ENCODE measurements around the gene CHRM2.

The CHRM2 gene

DNA sequence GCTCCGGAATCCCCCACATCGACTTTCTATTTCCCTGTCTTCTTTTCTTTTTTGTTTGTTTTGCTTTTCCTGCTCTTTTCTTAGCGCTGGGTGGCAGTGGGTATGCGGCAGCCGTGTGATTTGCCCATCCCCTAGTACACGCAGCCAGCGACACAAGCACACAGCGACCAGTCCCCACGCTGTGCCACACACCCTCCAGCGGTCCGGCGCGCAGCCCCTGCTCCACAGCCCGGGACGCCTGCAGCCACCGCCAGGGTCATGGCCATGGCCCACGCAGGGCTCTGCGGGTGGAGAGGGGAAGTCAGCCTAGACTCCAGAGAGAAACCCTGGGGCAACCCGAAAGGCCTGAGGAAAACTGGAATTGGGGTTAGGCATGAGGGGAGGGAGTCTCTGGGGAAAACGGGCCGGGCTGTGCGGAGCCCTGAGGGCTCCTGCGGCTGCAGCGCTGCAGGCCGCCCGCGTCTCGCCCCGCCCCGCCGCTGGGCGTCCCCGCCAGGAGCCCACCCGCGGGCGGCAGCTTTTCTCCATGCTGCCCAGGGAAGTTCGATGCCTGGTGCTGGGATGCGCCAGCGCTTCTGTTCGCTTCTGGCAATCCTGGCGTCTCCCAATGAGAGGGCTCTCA lies 2.5 kb downstream of the CHRM2 start:
- Histone ChIP-seq H3K27me3 (replicated peaks; ENCODE audit: control insufficient read depth, insufficient read depth, low read length) (no peaks in the 10 kb centered on the region), H3K4me3 (replicated peaks; ENCODE audit: low read depth, low read length) (no peak overlapping the region), H3K36me3 (ENCODE audit: control insufficient read depth, insufficient read depth, low read length) (no peaks in the 10 kb centered on the region)
- TF ChIP-seq, protein P1, sequence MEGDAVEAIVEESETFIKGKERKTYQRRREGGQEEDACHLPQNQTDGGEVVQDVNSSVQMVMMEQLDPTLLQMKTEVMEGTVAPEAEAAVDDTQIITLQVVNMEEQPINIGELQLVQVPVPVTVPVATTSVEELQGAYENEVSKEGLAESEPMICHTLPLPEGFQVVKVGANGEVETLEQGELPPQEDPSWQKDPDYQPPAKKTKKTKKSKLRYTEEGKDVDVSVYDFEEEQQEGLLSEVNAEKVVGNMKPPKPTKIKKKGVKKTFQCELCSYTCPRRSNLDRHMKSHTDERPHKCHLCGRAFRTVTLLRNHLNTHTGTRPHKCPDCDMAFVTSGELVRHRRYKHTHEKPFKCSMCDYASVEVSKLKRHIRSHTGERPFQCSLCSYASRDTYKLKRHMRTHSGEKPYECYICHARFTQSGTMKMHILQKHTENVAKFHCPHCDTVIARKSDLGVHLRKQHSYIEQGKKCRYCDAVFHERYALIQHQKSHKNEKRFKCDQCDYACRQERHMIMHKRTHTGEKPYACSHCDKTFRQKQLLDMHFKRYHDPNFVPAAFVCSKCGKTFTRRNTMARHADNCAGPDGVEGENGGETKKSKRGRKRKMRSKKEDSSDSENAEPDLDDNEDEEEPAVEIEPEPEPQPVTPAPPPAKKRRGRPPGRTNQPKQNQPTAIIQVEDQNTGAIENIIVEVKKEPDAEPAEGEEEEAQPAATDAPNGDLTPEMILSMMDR (IDR thresholded peaks at IDR 0.05; ENCODE audit: insufficient read depth, low read length, poor library complexity, severe bottlenecking): no peak
- peak; percentile 0 for DNase-seq (ENCODE audit: extremely low read depth, insufficient read length)

GRCh38 chr7:136874393-136875032 lies 6.1 kb downstream of the CHRM2 start:
- TF ChIP-seq, protein P1 (IDR thresholded peaks at IDR 0.05; ENCODE audit: insufficient read depth, low read length, poor library complexity, severe bottlenecking): peak; percentile 34
- no peak for DNase-seq (ENCODE audit: extremely low read depth, insufficient read length)

DNA sequence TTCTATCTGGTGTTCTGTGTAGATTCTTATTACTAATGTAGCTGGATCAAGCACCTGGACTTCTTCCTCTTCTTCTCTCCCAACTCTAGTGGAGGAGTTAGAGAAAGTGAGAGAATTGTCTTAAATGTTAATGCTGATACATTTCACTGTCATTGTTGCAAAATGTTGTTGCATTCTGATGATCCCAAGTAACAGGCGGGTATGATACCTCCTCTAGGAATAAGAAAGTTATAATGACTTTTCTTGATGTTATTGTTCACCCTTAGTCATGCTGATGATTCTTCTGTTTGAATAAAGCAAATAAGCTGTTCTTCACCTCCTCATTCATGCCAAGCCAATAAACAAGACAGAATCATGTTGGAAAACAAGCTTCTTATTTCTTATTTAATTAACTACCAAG lies 9.1 kb downstream of the CHRM2 start:
- DNase-seq (ENCODE audit: extremely low read depth, insufficient read length): no peak

More at GRCh38 chr7:136874393-136875032, 6.1 kb downstream of the CHRM2 start:
- H3K27me3 ChIP-seq (replicated peaks; ENCODE audit: control insufficient read depth, insufficient read depth, low read length): no peaks in the 10 kb centered on the region
- no peaks in the 10 kb centered on the region for H3K36me3 ChIP-seq (ENCODE audit: control insufficient read depth, insufficient read depth, low read length)
- H3K4me3 ChIP-seq (replicated peaks; ENCODE audit: low read depth, low read length): no peak overlapping the region

GRCh38 chr7:136877990-136878389 lies 9.5 kb downstream of the CHRM2 start:
- no peak for DNase-seq (ENCODE audit: extremely low read depth, insufficient read length)
- Histone ChIP-seq H3K27me3 (replicated peaks; ENCODE audit: control insufficient read depth, insufficient read depth, low read length) (no peaks in the 10 kb centered on the region), H3K36me3 (ENCODE audit: control insufficient read depth, insufficient read depth, low read length) (no peaks in the 10 kb centered on the region), H3K4me3 (replicated peaks; ENCODE audit: low read depth, low read length) (no peak overlapping the region)
- TF ChIP-seq, protein P1 (IDR thresholded peaks at IDR 0.05; ENCODE audit: insufficient read depth, low read length, poor library complexity, severe bottlenecking): no peak

More for the DNA sequence above, 9.1 kb downstream of the CHRM2 start:
- H3K4me3 ChIP-seq (replicated peaks; ENCODE audit: low read depth, low read length): no peak overlapping the region
- H3K36me3 ChIP-seq (ENCODE audit: control insufficient read depth, insufficient read depth, low read length): no peaks in the 10 kb centered on the region
- no peaks in the 10 kb centered on the region for H3K27me3 ChIP-seq (replicated peaks; ENCODE audit: control insufficient read depth, insufficient read depth, low read length)
- TF ChIP-seq, protein P1 (IDR thresholded peaks at IDR 0.05; ENCODE audit: insufficient read depth, low read length, poor library complexity, severe bottlenecking): no peak

- Histone ChIP-seq H3K27me3 (replicated peaks; ENCODE audit: control insufficient read depth, insufficient read depth, low read length) (no peaks in the 10 kb centered on the region), H3K36me3 (ENCODE audit: control insufficient read depth, insufficient read depth, low read length) (no peaks in the 10 kb centered on the region), H3K4me3 (replicated peaks; ENCODE audit: low read depth, low read length) (no peak overlapping the region)
- DNase-seq (ENCODE audit: extremely low read depth, insufficient read length): no peak
- TF ChIP-seq, protein P1 (IDR thresholded peaks at IDR 0.05; ENCODE audit: insufficient read depth, low read length, poor library complexity, severe bottlenecking): no peak
Observed at GRCh38 chr7:136878878-136879277, 10.4 kb downstream of the CHRM2 start.

Measured in GM06990 (cell line).